Uterus (tissue), 4 donors: ENCODE results near the gene KCNAB1. TPM values are rescaled to one million over a fixed set of nuclear protein-coding genes. Genes with fewer than 3 reads are reported as not detected.

ENCODE experiments used
- DNase-seq, 2 donors: peaks; one replicate each; pipeline ENCODE4 v3.0.0-alpha.2; 2019 to 2020
- H3K27ac ChIP-seq, 2 donors: fragments of 200-600 bp; sonication (generic); 1 replicate in 1 of 2; 2 replicates in 1 of 2; pipeline ENCODE4 v1.5.1; 2016 to 2018
- H3K27me3 ChIP-seq, 2 donors: fragments of 200-600 bp; sonication (generic); one replicate each; pipeline ENCODE4 v1.5.1; 2018 to 2019; ENCODE audit warnings: control low read depth in 1 of 2
- H3K36me3 ChIP-seq, 2 donors: fragments of 200-600 bp; sonication (generic); one replicate each; pipeline ENCODE4 v1.5.1; 2019; ENCODE audit warnings: control low read depth in 1 of 2
- H3K4me1 ChIP-seq, 2 donors: fragments of 200-600 bp; sonication (generic); one replicate each; pipeline ENCODE4 v1.5.1; 2018 to 2019; ENCODE audit warnings: control low read depth in 1 of 2
- H3K4me3 ChIP-seq, 2 donors: fragments of 200-600 bp; sonication (generic); 1 replicate in 1 of 2; 2 replicates in 1 of 2; pipeline ENCODE4 v1.5.1; 2018 to 2019; ENCODE audit warnings: mild to moderate bottlenecking in 1 of 2
- H3K9me3 ChIP-seq, 2 donors: fragments of 200-600 bp; sonication (generic); one replicate each; pipeline ENCODE4 v1.5.1; 2019; ENCODE audit warnings: control low read depth in 1 of 2
- POLR2A ChIP-seq, 2 donors: fragments of 450-650 bp; IDR thresholded peaks; one replicate each; pipeline ENCODE4 v1.6.1; 2016; ENCODE audit warnings: antibody characterized with exemption in 2 of 2, mild to moderate bottlenecking in 1 of 2, moderate library complexity in 1 of 2
- intact Hi-C: fragments of 100-400 bp; cut with DNase I; formaldehyde crosslinking; loops from one replicate; pipeline ENCODE4 v1.15.1; 2023; ENCODE audit warnings: low total_unique reads
- total RNA-seq, 4 donors: library from RNA; depleted of rRNA in 3 of 4; stranded (reverse); fragments of >200 nt in 3 of 4; gene quantifications; one replicate each; pipeline versions ENCODE4 v1.1.0 to v1.2.4, GENCODE V29; 2014 to 2023
- TF ChIP-seq, protein P1 (sequence below), 4 experiments: fragments of 200-600 bp in 2 of 4; fragments of 450-650 bp in 2 of 4; sonication (generic) in 2 of 4; IDR thresholded peaks; one replicate each; pipeline ENCODE4 v1.5.1; 2016 to 2019; ENCODE audit warnings: antibody characterized with exemption in 4 of 4, mild to moderate bottlenecking in 2 of 4, moderate library complexity in 1 of 4
- donor health status: DM: yes; HTN: yes; CAD: no.

Gene KCNAB1
- total RNA-seq, 4 donors from 2014 or later, result 1.3 to 12.8 (median 6.8) TPM

DNA sequence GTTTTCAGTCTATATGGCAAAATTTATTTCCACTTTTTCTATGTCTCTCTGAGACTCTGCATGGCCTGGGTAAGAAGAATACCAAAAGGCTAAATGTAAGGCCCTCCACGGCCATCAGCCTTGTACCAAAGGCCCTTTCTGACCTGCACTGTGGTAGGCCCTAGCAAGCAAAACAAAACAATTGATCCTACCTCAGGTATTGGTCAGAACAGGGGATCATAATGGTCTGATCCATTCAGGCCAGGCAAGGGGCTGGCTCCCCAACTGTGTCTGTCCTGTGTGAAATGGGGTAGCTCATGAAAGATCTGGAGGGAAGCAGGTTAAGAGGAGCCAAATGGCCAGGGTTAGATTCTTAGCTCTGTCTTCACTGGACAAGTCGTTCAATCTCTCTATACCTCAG, 253.3 kb downstream of the KCNAB1 start:
- intact Hi-C loops, result no loop called here
- Histone ChIP-seq H3K27ac (no peak overlapping the region), H3K9me3 (no peaks in the 10 kb centered on the region)

GRCh38 chr3:156376199-156376598, 255.8 kb downstream of the KCNAB1 start:
- intact Hi-C loops, result no loop called here
- DNase-seq, result no peak
- no peak overlapping the region for H3K27ac ChIP-seq
- H3K4me1 ChIP-seq, result no peaks in the 10 kb centered on the region
- TF ChIP-seq POLR2A (IDR thresholded peaks at IDR 0.05), result no peak
- TF ChIP-seq, protein P1, sequence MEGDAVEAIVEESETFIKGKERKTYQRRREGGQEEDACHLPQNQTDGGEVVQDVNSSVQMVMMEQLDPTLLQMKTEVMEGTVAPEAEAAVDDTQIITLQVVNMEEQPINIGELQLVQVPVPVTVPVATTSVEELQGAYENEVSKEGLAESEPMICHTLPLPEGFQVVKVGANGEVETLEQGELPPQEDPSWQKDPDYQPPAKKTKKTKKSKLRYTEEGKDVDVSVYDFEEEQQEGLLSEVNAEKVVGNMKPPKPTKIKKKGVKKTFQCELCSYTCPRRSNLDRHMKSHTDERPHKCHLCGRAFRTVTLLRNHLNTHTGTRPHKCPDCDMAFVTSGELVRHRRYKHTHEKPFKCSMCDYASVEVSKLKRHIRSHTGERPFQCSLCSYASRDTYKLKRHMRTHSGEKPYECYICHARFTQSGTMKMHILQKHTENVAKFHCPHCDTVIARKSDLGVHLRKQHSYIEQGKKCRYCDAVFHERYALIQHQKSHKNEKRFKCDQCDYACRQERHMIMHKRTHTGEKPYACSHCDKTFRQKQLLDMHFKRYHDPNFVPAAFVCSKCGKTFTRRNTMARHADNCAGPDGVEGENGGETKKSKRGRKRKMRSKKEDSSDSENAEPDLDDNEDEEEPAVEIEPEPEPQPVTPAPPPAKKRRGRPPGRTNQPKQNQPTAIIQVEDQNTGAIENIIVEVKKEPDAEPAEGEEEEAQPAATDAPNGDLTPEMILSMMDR (IDR thresholded peaks at IDR 0.05), result no peak
- no peaks in the 10 kb centered on the region for H3K9me3 ChIP-seq
- no peaks in the 10 kb centered on the region for H3K36me3 ChIP-seq
- H3K27me3 ChIP-seq, result no peaks in the 10 kb centered on the region
- no peak overlapping the region for H3K4me3 ChIP-seq

More for the DNA sequence above, 253.3 kb downstream of the KCNAB1 start:
- Histone ChIP-seq H3K27me3 (no peaks in the 10 kb centered on the region), H3K4me1 (no peaks in the 10 kb centered on the region), H3K4me3 (no peak overlapping the region), H3K36me3 (no peaks in the 10 kb centered on the region)
- DNase-seq, result no peak
- TF ChIP-seq POLR2A (IDR thresholded peaks at IDR 0.05), result no peak

- DNase-seq, result no peak
- Histone ChIP-seq H3K27me3 (no peaks in the 10 kb centered on the region), H3K27ac (no peak overlapping the region), H3K9me3 (no peaks in the 10 kb centered on the region), H3K4me3 (no peak overlapping the region), H3K4me1 (no peaks in the 10 kb centered on the region), H3K36me3 (no peaks in the 10 kb centered on the region)
- TF ChIP-seq, protein P1 (IDR thresholded peaks at IDR 0.05), result no peak
- no peak for TF ChIP-seq POLR2A (IDR thresholded peaks at IDR 0.05)
- intact Hi-C loops, result no loop called here
Observed at GRCh38 chr3:156377266-156377665, 256.9 kb downstream of the KCNAB1 start.

- no peaks in the 10 kb centered on the region for H3K9me3 ChIP-seq
- no peak overlapping the region for H3K4me3 ChIP-seq
- no peak for DNase-seq
- no peaks in the 10 kb centered on the region for H3K36me3 ChIP-seq
- TF ChIP-seq, protein P1 (IDR thresholded peaks at IDR 0.05), result no peak
- H3K27me3 ChIP-seq, result no peaks in the 10 kb centered on the region
- intact Hi-C loops, result no loop called here
- H3K27ac ChIP-seq, result no peak overlapping the region
- H3K4me1 ChIP-seq, result no peaks in the 10 kb centered on the region
Observed at GRCh38 chr3:156377718-156378117, 257.3 kb downstream of the KCNAB1 start.

GRCh38 chr3:156378871-156379270, 258.5 kb downstream of the KCNAB1 start:
- Histone ChIP-seq H3K9me3 (no peaks in the 10 kb centered on the region), H3K4me3 (no peak overlapping the region), H3K36me3 (no peaks in the 10 kb centered on the region), H3K27ac (no peak overlapping the region), H3K27me3 (no peaks in the 10 kb centered on the region), H3K4me1 (no peaks in the 10 kb centered on the region)
- no peak for DNase-seq
- intact Hi-C loops, result no loop called here
- TF ChIP-seq, protein P1 (IDR thresholded peaks at IDR 0.05), result no peak
- no peak for TF ChIP-seq POLR2A (IDR thresholded peaks at IDR 0.05)

- no peak for TF ChIP-seq POLR2A (IDR thresholded peaks at IDR 0.05)
- TF ChIP-seq, protein P1 (IDR thresholded peaks at IDR 0.05), result no peak
- no peaks in the 10 kb centered on the region for H3K4me1 ChIP-seq
- no peak for DNase-seq
- intact Hi-C loops, result no loop called here
- no peaks in the 10 kb centered on the region for H3K27me3 ChIP-seq
- no peak overlapping the region for H3K27ac ChIP-seq
- H3K36me3 ChIP-seq, result no peaks in the 10 kb centered on the region
- H3K9me3 ChIP-seq, result no peaks in the 10 kb centered on the region
- H3K4me3 ChIP-seq, result no peak overlapping the region
Observed at GRCh38 chr3:156379327-156379726, 258.9 kb downstream of the KCNAB1 start.
